ENCODE data around the gene IGF2. TPM values are rescaled to one million over a fixed set of nuclear protein-coding genes. Genes with fewer than 3 reads are reported as not detected.
A peak's percentile ranks its signal among the peaks of the same experiment; 100 is the strongest.

IGF2 gene
- total and polyA plus RNA-seq, 2 of the 8 experiments (the other 6 are each of a cell fraction or from before 2014, with no cell fraction given), result 0.74 to 1.5 TPM

DNA sequence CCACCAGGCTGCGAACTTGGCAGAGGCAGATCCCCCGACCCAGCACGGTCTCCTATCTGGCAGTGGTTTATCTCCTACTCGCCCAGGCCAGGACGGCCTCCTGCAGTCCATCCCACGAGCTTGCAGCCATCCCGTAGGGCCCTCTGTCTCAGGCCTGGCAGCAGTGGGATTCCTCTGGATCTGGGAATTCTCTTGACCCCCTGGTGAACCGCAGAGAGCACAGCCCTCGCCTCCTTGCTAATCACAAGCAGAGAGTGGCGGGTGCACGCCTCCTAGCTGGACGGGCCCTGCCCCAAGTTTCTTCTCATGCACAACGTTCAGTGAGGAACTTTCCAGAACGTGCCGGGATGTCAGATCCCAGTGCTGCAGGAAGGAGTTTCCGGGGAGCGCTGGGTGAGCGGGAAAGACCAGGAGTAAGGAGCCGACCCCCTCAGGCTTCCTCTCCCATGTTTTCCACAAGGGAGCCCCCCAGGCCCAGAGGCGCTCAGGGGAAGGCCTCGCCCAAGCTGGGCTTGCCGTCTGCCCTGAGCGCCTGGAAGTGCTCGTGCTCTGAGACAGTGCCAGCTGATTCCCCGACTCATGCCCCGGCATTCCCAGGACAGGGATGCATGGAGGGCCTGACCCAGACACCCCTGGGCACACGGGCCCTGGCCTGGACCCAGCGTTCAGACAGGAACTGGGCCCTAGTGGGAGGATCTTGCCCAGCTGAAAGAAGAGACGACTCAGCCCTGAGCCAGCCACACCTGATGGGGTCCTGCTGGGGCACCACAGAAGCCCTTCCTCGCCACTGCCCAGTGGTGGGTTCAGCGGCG is 24.6 kb downstream of the IGF2 start:
- POLR2A ChIA-PET (ENCODE audit: partially characterized antibody), result no interaction called here
- no peak overlapping the region for H2BK20ac ChIP-seq (ENCODE audit: low read length)
- 91% methylated on average over 25 of the region's 32 CpGs; no CpG with 5 or more reads in 1 of the 2 experiments for WGBS, 2 experiments (ENCODE audit: extremely low coverage in 1 of 2, insufficient coverage in 1 of 2, insufficient read length in 1 of 2, insufficient replicate concordance in 2 of 2, low coverage in 1 of 2, low lambda C conversion rate in 2 of 2, missing lambda C conversion rate in 1 of 2)
- H3K23ac ChIP-seq (ENCODE audit: insufficient read length), result no peak overlapping the region
- no peaks in the 10 kb centered on the region for H4K20me1 ChIP-seq (replicated peaks in 1 of 2; ENCODE audit: control insufficient read depth in 1 of 2, insufficient read depth in 2 of 2, low read length in 2 of 2)
- H3K9me3 ChIP-seq (ENCODE audit: insufficient read depth in 2 of 2, low read depth in 1 of 2, low read length in 1 of 2), result peaks cover 8 to 13% of the 10 kb centered on the region in 2 experiments
- H2BK15ac ChIP-seq (ENCODE audit: low read length), result no peak overlapping the region; the same call in 1 of the 2 replicates
- no peak overlapping the region for H2BK120ac ChIP-seq (replicated peaks; ENCODE audit: low read depth, low read length)
- no peak overlapping the region for H2BK12ac ChIP-seq (ENCODE audit: low read depth, low read length)
- no peak overlapping the region for H3K4me2 ChIP-seq (ENCODE audit: insufficient read depth in 1 of 2, low read depth in 2 of 2, low read length in 2 of 2)
- H3K56ac ChIP-seq (replicated peaks; ENCODE audit: insufficient read length, low read depth, low read length), result no peak overlapping the region
- no peak overlapping the region for H3K9ac ChIP-seq (replicated peaks in 1 of 4; ENCODE audit: extremely low read depth in 1 of 4, low read depth in 3 of 4, low read length in 3 of 4)
- H3K14ac ChIP-seq (ENCODE audit: insufficient read length), result no peak overlapping the region
- DNase-seq (ENCODE audit: low read depth in 1 of 2, low spot score in 2 of 2), result no peak
- CTCF ChIA-PET (ENCODE audit: partially characterized antibody), result interaction anchor here (0.9 to 1.9 kb wide), 10 partner anchors 10 to 461 kb away, joined by 3 to 8 read pairs (median 4); no protein-coding TSS in a partner anchor
- H3K4me3 ChIP-seq (ENCODE audit: extremely low read depth in 1 of 4, insufficient read depth in 2 of 4, low read depth in 3 of 4, low read length in 4 of 4), result no peak overlapping the region
- H4K91ac ChIP-seq (replicated peaks; ENCODE audit: insufficient read length, low read length), result no peak overlapping the region
- H3K23me2 ChIP-seq (ENCODE audit: low read depth, low read length), result peaks cover under 1% of the 10 kb centered on the region; the same call in 1 of the 2 replicates
- H2BK5ac ChIP-seq (ENCODE audit: low read depth, low read length), result no peak overlapping the region
- no peak overlapping the region for H4K8ac ChIP-seq (ENCODE audit: extremely low read depth, insufficient read depth, low read length)
- no peak overlapping the region for H3K18ac ChIP-seq (ENCODE audit: extremely low read depth, low read length)
- H3K79me1 ChIP-seq (ENCODE audit: low read depth, low read length), result no peaks in the 10 kb centered on the region
- no peaks in the 10 kb centered on the region for H3K36me3 ChIP-seq (ENCODE audit: control insufficient read depth in 2 of 4, insufficient read depth in 4 of 4, low read length in 3 of 4)
- H3K27me3 ChIP-seq (replicated peaks in 1 of 4; ENCODE audit: control insufficient read depth in 3 of 4, extremely low read depth in 1 of 4, insufficient read depth in 3 of 4, low read length in 3 of 4), result no peaks in the 10 kb centered on the region; a peak in 1 of 7 replicates
- no peak for FAIRE-seq
- no peak overlapping the region for H4K5ac ChIP-seq (ENCODE audit: insufficient read length, low read depth, low read length)
- peak overlapping the region; percentile 35 for H3K4ac ChIP-seq (replicated peaks; ENCODE audit: insufficient read length, low read depth, low read length)
- no peaks in the 10 kb centered on the region for H3K79me2 ChIP-seq (ENCODE audit: control insufficient read depth in 1 of 2, insufficient read depth in 2 of 2, low read length in 2 of 2)
- no peak overlapping the region for H3K27ac ChIP-seq (ENCODE audit: low read depth, low read length)
- no peak overlapping the region for H2AK5ac ChIP-seq (ENCODE audit: low read depth, low read length)
- peaks cover 0 to 4% (median 1%) of the 10 kb centered on the region in 4 experiments; a peak in 2 of 7 replicates for H3K4me1 ChIP-seq (replicated peaks in 1 of 4; ENCODE audit: control insufficient read depth in 3 of 4, insufficient read depth in 4 of 4, low read length in 3 of 4)
- no peak overlapping the region for H2AFZ ChIP-seq (ENCODE audit: low read length)
- TF ChIP-seq, protein P1, sequence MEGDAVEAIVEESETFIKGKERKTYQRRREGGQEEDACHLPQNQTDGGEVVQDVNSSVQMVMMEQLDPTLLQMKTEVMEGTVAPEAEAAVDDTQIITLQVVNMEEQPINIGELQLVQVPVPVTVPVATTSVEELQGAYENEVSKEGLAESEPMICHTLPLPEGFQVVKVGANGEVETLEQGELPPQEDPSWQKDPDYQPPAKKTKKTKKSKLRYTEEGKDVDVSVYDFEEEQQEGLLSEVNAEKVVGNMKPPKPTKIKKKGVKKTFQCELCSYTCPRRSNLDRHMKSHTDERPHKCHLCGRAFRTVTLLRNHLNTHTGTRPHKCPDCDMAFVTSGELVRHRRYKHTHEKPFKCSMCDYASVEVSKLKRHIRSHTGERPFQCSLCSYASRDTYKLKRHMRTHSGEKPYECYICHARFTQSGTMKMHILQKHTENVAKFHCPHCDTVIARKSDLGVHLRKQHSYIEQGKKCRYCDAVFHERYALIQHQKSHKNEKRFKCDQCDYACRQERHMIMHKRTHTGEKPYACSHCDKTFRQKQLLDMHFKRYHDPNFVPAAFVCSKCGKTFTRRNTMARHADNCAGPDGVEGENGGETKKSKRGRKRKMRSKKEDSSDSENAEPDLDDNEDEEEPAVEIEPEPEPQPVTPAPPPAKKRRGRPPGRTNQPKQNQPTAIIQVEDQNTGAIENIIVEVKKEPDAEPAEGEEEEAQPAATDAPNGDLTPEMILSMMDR (IDR thresholded peaks at IDR 0.05; ENCODE audit: control extremely low read depth in 1 of 3, insufficient read depth in 1 of 3, low read depth in 1 of 3, low read length in 3 of 3), result no peak
- no peak for TF ChIP-seq RFX5 (IDR thresholded peaks at IDR 0.05; ENCODE audit: borderline replicate concordance, low read depth, low read length)
- no peak for TF ChIP-seq KDM5A (IDR thresholded peaks at IDR 0.05; ENCODE audit: low read length)
- no peak for TF ChIP-seq KDM4A (IDR thresholded peaks at IDR 0.05; ENCODE audit: low read depth, low read length, severe bottlenecking)
- TF ChIP-seq NANOG (IDR thresholded peaks at IDR 0.05; ENCODE audit: insufficient read depth, low read depth, low read length, poor library complexity, severe bottlenecking), result no peak
- TF ChIP-seq CBX5 (IDR thresholded peaks at IDR 0.05; ENCODE audit: low read depth, low read length), result no peak
- TF ChIP-seq ATF2 (IDR thresholded peaks at IDR 0.05; ENCODE audit: low read length), result no peak

Measured in H1 (cell line).